Fibroblast of lung (primary cell): ENCODE data around the gene GDI1. TPM values are rescaled to one million over a fixed set of nuclear protein-coding genes. Genes with fewer than 3 reads are reported as not detected.
A peak's percentile ranks its signal among the peaks of the same experiment; 100 is the strongest.

Experiments used
- DNase-seq, 2 donors: peaks; one replicate each; pipeline versions ENCODE4 v3.0.0 to v3.0.0-alpha.2; 2010; ENCODE audit warnings: low read depth in 2 of 2
- H2AFZ ChIP-seq: 2 replicates; pipeline ENCODE4 v1.5.1; 2012; ENCODE audit warnings: low read length, control low read depth, inconsistent platforms
- H3K27ac ChIP-seq: 2 replicates; pipeline ENCODE4 v1.5.1; 2011; ENCODE audit warnings: low read length, control low read depth; ENCODE audit not compliant: insufficient read depth
- H3K27me3 ChIP-seq: 2 replicates; pipeline ENCODE4 v1.5.1; 2011; ENCODE audit warnings: mild to moderate bottlenecking, low read length; ENCODE audit not compliant: control insufficient read depth, insufficient read depth
- H3K36me3 ChIP-seq: 2 replicates; pipeline ENCODE4 v1.5.1; 2011; ENCODE audit warnings: low read length; ENCODE audit not compliant: control insufficient read depth, insufficient read depth
- H3K4me1 ChIP-seq: 2 replicates; pipeline ENCODE4 v1.5.1; 2011; ENCODE audit warnings: low read length; ENCODE audit not compliant: control insufficient read depth, insufficient read depth; ENCODE audit errors: extremely low read depth
- H3K4me2 ChIP-seq: 2 replicates; pipeline ENCODE4 v1.5.1; 2011; ENCODE audit warnings: low read length, control low read depth; ENCODE audit not compliant: insufficient read depth; ENCODE audit errors: extremely low read depth
- H3K4me3 ChIP-seq, 4 experiments: fragments of 200-600 bp in 1 of 4; sonication (generic) in 1 of 4; replicated peaks in 1 of 4; 2 replicates each; pipeline ENCODE4 v1.5.1; 2011 to 2016; ENCODE audit warnings: low read length in 4 of 4, low read depth in 3 of 4, mild to moderate bottlenecking in 3 of 4, control low read depth in 2 of 4, inconsistent platforms in 1 of 4, mixed read lengths in 1 of 4; ENCODE audit not compliant: insufficient read depth in 1 of 4; ENCODE audit errors: control extremely low read depth in 1 of 4
- H3K79me2 ChIP-seq: 2 replicates; pipeline ENCODE4 v1.5.1; 2012; ENCODE audit warnings: mild to moderate bottlenecking, low read length, inconsistent platforms; ENCODE audit not compliant: control insufficient read depth, insufficient read depth
- H3K9ac ChIP-seq: 2 replicates; pipeline ENCODE4 v1.5.1; 2011; ENCODE audit warnings: mild to moderate bottlenecking, low read length, control low read depth; ENCODE audit not compliant: insufficient read depth
- H3K9me3 ChIP-seq: 2 replicates; pipeline ENCODE4 v1.5.1; 2012; ENCODE audit warnings: low read depth, low read length; ENCODE audit not compliant: control insufficient read depth, insufficient read depth
- H4K20me1 ChIP-seq: 2 replicates; pipeline ENCODE4 v1.5.1; 2011; ENCODE audit warnings: low read length; ENCODE audit not compliant: control insufficient read depth, insufficient read depth; ENCODE audit errors: extremely low read depth
- EZH2 ChIP-seq: IDR thresholded peaks from 2 replicates; pipeline ENCODE4 v1.5.1; 2012; ENCODE audit warnings: low read length, control low read depth, mild to moderate bottlenecking; ENCODE audit errors: missing control alignments
- polyA plus RNA-seq, 2 donors: library from polyadenylated mRNA; depleted of rRNA in 1 of 2; stranded (reverse) in 1 of 2; unstranded in 1 of 2; fragments of >200 nt; gene quantifications; 2 replicates each; pipeline ENCODE4 v1.2.1, GENCODE V29; 2011 to 2012; ENCODE audit warnings: missing spikeins in 1 of 2
- total RNA-seq: library from RNA; depleted of rRNA; stranded (reverse); fragments of >200 nt; gene quantifications from 2 replicates; pipeline ENCODE4 v1.2.1, GENCODE V29; 2014
- TF ChIP-seq, protein P1 (sequence below), 2 donors: IDR thresholded peaks in 1 of 2; conservative IDR thresholded peaks in 1 of 2; 1 replicate in 1 of 2; 2 replicates in 1 of 2; pipeline ENCODE4 v1.5.1; 2011 to 2012; ENCODE audit warnings: low read length in 2 of 2, control low read depth in 1 of 2, inconsistent platforms in 1 of 2, low read depth in 1 of 2, mild to moderate bottlenecking in 1 of 2

GDI1 gene
- total and polyA plus RNA-seq, 2 donors (not counting 1 experiment from before 2014, with no cell fraction given): 86.5 to 134 TPM

DNA sequence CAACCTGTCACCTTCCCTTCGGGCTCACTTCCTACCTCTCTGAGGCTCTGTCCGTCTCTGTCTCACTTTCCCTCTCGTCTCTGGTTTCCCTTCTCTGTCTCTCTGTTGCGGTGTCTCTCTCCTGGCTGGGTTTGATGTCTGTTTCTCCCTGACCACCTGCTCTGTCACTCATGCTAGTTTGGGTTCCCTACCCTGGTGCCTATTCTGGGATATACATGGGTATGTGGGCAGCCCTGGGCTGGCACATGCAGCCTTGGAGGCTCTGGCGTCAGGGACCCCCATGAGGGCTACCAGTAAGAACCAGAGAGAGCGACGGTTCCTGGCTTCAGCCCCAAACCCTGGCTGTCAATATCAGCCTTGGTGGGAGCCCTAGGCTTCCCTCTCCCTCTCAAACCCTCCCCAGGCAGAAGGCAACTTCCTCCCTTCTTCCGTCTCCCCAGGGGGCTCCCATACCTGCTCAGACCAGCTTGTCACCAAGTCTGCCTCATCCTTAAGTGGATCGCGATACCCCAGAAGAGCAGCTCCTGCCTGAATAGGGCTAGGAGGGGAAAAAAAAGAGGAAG, 28.2 kb upstream of the GDI1 start:
- H3K9ac ChIP-seq: no peak overlapping the region
- no peak overlapping the region for H2AFZ ChIP-seq
- no peaks in the 10 kb centered on the region for H3K9me3 ChIP-seq
- peaks cover 2% of the 10 kb centered on the region for H3K4me1 ChIP-seq
- H3K36me3 ChIP-seq: no peaks in the 10 kb centered on the region
- TF ChIP-seq, protein P1, sequence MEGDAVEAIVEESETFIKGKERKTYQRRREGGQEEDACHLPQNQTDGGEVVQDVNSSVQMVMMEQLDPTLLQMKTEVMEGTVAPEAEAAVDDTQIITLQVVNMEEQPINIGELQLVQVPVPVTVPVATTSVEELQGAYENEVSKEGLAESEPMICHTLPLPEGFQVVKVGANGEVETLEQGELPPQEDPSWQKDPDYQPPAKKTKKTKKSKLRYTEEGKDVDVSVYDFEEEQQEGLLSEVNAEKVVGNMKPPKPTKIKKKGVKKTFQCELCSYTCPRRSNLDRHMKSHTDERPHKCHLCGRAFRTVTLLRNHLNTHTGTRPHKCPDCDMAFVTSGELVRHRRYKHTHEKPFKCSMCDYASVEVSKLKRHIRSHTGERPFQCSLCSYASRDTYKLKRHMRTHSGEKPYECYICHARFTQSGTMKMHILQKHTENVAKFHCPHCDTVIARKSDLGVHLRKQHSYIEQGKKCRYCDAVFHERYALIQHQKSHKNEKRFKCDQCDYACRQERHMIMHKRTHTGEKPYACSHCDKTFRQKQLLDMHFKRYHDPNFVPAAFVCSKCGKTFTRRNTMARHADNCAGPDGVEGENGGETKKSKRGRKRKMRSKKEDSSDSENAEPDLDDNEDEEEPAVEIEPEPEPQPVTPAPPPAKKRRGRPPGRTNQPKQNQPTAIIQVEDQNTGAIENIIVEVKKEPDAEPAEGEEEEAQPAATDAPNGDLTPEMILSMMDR (conservative IDR thresholded peaks at IDR 0.05 in 1 of 2, IDR thresholded peaks at IDR 0.05 in 1 of 2; ENCODE audit: low read depth in 1 of 2, low read length in 2 of 2): no peak
- no peak for TF ChIP-seq EZH2
- no peaks in the 10 kb centered on the region for H4K20me1 ChIP-seq
- no peaks in the 10 kb centered on the region for H3K79me2 ChIP-seq
- H3K27ac ChIP-seq: no peak overlapping the region
- H3K27me3 ChIP-seq: no peaks in the 10 kb centered on the region
- no peak for DNase-seq
- H3K4me2 ChIP-seq: peak overlapping the region; percentile 44
- H3K4me3 ChIP-seq: peak overlapping the region in 3 of 4 experiments; percentile 4 to 49 (median 40)

DNA sequence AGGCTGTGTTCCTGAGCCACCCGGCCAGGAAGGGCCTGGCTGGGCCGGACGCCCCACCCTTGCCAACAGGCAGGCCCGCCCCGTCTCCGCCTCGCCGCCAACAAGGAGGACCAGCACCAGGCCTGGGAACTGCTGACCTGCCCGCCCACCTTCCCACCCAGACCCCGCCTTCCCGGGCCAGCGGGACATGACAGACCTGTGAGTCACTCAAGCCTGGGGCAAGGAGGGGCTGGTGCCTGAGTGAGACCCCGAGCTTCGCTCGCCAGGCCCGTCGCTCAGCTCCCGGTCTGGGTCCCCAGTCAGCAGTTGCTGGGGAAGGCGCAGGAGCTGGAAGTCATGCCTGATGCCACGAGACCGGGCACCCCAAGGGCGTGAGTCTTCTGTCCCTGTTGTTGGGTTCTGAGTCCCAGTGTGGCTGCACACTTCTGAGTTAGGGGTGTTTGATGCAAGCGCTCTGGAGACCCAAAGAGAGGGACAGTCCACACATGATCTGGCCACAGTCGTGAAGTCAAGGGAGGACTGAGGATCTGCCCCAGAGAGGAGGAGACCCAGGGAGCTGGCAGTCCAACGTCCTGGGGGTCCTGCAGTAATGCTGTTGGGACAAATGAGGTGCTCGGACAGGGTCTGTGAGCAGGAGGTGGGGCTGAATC, 27.6 kb upstream of the GDI1 start, which contains the start of gene DNASE1L1:
TSS of gene DNASE1L1 (minus strand) at position 33 of the 650 bp plus-strand sequence. CDS start 3,686 bp downstream, outside the sequence.
- TF ChIP-seq, protein P1 (conservative IDR thresholded peaks at IDR 0.05 in 1 of 2, IDR thresholded peaks at IDR 0.05 in 1 of 2; ENCODE audit: low read depth in 1 of 2, low read length in 2 of 2): no peak
- no peak for TF ChIP-seq EZH2
- Histone ChIP-seq H2AFZ (no peak within 1 kb of the TSS), H3K27me3 (no peaks in the 10 kb centered on the region), H3K9me3 (no peaks in the 10 kb centered on the region), H3K27ac (peak within 1 kb of the TSS; percentile 8), H3K4me2 (peak within 1 kb of the TSS; percentile 44), H4K20me1 (no peaks in the 10 kb centered on the region), H3K4me3 (peak within 1 kb of the TSS in 3 of 4 experiments; percentile 4 to 49 (median 40)), H3K79me2 (no peaks in the 10 kb centered on the region), H3K4me1 (peaks cover 2% of the 10 kb centered on the region), H3K36me3 (no peaks in the 10 kb centered on the region), H3K9ac (no peak within 1 kb of the TSS)
- DNase-seq: peak; percentile 78 to 90

DNA sequence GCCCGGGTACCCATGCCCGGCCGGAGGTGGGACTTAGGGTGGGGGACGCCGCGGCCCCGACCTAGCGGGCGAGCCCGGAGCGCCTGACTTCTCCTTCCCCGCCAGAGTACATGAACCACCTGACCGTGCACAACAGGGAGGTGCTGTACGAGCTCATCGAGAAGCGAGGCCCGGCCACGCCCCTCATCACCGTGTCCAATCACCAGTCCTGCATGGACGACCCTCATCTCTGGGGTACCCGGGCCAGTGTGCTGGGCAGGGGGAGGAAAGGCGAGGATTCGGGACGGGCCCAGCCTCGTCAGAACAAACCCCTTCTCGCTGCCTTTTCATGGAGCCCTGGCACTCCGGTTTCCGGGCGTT, 25.0 kb upstream of the GDI1 start:
- Histone ChIP-seq H3K36me3 (no peaks in the 10 kb centered on the region), H2AFZ (no peak overlapping the region), H4K20me1 (no peaks in the 10 kb centered on the region), H3K9me3 (no peaks in the 10 kb centered on the region), H3K79me2 (no peaks in the 10 kb centered on the region), H3K9ac (peak overlapping the region; percentile 58), H3K4me1 (peaks cover 2% of the 10 kb centered on the region), H3K27me3 (no peaks in the 10 kb centered on the region), H3K4me3 (peak overlapping the region; percentile 41 to 70 (median 50)), H3K27ac (peak overlapping the region; percentile 56), H3K4me2 (peak overlapping the region; percentile 83)
- peak; percentile 35 to 50 for DNase-seq
- no peak for TF ChIP-seq EZH2
- TF ChIP-seq, protein P1 (conservative IDR thresholded peaks at IDR 0.05 in 1 of 2, IDR thresholded peaks at IDR 0.05 in 1 of 2; ENCODE audit: low read depth in 1 of 2, low read length in 2 of 2): no peak
